Adipocyte (in vitro differentiated cells): ENCODE data around the gene MRLN.
"Not testable (repeated sequence)": the region's sequence is repeated elsewhere in the genome, so short reads cannot be mapped to it uniquely, and the experiment has no call there.

ENCODE experiments used
- DNase-seq: peaks from one replicate; pipeline ENCODE4 v3.0.0-alpha.2; 2015; ENCODE audit warnings: low read depth
- H3K27me3 ChIP-seq: replicated peaks from 2 replicates; pipeline ENCODE4 v1.7.0; 2013; ENCODE audit warnings: mild to moderate bottlenecking, low read length, moderate library complexity; ENCODE audit not compliant: control insufficient read depth, insufficient read depth
- H3K36me3 ChIP-seq: 2 replicates; pipeline ENCODE4 v1.7.0; 2013; ENCODE audit warnings: low read length, mild to moderate bottlenecking, moderate library complexity; ENCODE audit not compliant: control insufficient read depth, insufficient read depth, severe bottlenecking
- H3K4me1 ChIP-seq: 2 replicates; pipeline ENCODE4 v1.7.0; 2013; ENCODE audit warnings: mild to moderate bottlenecking, low read length, moderate library complexity; ENCODE audit not compliant: control insufficient read depth, insufficient read depth
- H3K4me3 ChIP-seq: 2 replicates; pipeline ENCODE4 v1.7.0; 2013; ENCODE audit warnings: mild to moderate bottlenecking, low read length, moderate library complexity
- H3K9ac ChIP-seq: 2 replicates; pipeline ENCODE4 v1.7.0; 2013; ENCODE audit warnings: mild to moderate bottlenecking, low read length, moderate library complexity
- H3K9me3 ChIP-seq: 2 replicates; pipeline ENCODE4 v1.7.0; 2013; ENCODE audit warnings: mild to moderate bottlenecking, low read length, moderate library complexity; ENCODE audit not compliant: control insufficient read depth

The MRLN gene

DNA sequence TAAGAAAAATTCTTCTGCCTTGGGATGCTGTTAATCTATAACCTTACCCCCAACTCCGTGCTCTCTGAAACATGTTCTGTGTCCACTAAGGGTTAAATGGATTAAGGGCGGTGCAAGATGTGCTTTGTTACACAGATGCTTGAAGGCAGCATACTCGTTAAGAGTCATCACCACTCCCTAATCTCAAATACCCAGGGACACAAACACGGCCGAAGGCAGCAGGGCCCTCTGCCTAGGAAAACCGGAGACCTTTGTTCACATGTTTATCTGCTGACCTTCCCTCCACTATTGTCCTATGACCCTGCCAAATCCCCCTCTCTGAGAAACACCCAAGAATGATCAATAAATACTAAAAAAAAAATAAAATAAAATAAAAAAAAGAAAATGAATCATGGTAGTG lies 8.5 kb downstream of the MRLN start:
- H3K9ac ChIP-seq, DNase-seq, H3K27me3 ChIP-seq, H3K4me1 ChIP-seq, H3K4me3 ChIP-seq, H3K36me3 ChIP-seq, H3K9me3 ChIP-seq: not testable (repeated sequence)

DNA sequence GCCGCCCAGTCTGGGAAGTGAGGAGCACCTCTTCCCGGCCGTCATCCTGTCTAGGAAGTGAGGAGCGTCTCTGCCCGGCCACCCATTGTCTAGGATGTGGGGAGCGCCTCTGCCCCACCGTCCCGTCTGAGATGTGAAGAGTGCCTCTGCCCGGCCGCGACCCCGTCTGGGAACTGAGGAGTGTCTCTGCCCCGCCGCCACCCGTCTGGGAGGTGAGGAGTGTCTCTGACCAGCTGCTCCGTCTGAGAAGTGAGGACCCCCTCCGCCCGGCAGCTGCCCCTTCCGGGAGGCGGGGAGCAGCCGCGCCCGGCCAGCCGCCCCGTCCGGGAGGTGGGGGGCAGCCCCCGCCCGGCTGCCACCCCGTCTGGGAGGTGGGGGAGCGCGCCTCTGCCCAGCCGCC lies 9.1 kb downstream of the MRLN start:
- not testable (repeated sequence) for H3K36me3 ChIP-seq, H3K9me3 ChIP-seq, H3K4me3 ChIP-seq, H3K9ac ChIP-seq, H3K27me3 ChIP-seq, H3K4me1 ChIP-seq, DNase-seq

DNA sequence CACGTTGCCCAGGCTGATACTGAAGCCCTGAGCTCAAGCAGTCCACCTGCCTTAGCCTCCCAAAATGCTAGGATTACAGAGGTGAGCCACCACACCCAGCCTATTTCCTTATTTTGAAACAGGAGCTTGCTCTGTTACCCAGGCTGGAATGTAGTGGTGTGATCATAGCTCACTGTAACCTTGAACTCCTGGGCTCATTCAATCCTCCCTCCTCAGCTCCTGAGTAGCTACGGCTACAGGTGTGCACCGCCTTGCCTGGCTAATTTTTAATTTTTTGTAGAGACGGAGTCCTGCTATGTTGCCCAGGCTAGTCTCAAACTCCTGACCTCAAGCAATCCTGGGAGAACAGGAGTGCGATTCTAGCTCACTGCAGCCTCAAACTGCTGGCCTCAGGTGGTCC lies 11.7 kb downstream of the MRLN start:
- Histone ChIP-seq H3K4me1 (no peaks in the 10 kb centered on the region), H3K4me3 (no peak overlapping the region), H3K27me3 (no peaks in the 10 kb centered on the region), H3K9ac (no peak overlapping the region), H3K36me3 (no peaks in the 10 kb centered on the region), H3K9me3 (no peaks in the 10 kb centered on the region)
- DNase-seq = no peak

DNA sequence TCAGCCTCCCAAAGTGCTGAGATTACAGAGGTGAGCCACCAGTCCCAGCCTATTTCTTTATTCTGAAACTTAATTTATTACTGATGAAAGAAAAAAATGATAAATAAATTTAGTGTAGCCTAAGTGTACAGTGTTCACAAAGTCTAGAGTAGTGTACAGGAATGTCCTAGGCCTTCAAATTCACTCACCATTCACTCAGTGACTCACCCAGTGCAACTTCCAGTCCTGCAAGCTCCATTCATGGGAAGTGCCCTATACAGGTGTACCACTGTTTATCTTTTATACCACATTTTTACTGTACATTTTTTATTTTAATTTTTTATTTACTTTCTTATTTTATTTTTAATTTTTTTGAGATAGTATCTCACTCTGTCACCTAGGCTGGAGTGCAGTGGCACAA lies 12.2 kb downstream of the MRLN start:
- H3K4me1 ChIP-seq = no peaks in the 10 kb centered on the region
- H3K9me3 ChIP-seq = no peaks in the 10 kb centered on the region
- H3K9ac ChIP-seq = no peak overlapping the region
- H3K4me3 ChIP-seq = no peak overlapping the region
- H3K36me3 ChIP-seq = no peaks in the 10 kb centered on the region
- H3K27me3 ChIP-seq = no peaks in the 10 kb centered on the region
- DNase-seq = no peak

DNA sequence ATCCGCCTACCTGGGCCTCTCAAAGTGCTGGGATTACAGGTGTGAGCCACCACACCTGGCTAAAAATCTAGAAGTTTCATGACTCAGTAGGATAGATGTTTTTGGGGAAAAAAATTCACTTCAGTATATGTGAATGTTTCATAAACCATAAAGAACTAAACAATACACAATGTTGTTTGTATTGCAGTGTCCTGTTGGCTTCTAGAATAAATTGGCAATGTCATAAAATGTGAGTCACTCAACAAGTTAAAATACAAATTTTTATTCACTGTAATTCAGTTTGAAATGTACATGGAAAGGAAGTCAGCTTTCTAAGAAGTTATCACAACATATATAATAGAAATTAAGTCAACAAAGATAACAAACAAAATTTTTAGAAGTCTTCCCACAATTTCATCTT lies 16.5 kb downstream of the MRLN start:
- no peak overlapping the region for H3K9ac ChIP-seq
- DNase-seq = no peak
- H3K27me3 ChIP-seq = peaks cover 6% of the 10 kb centered on the region
- no peak overlapping the region for H3K4me3 ChIP-seq
- no peaks in the 10 kb centered on the region for H3K9me3 ChIP-seq
- no peaks in the 10 kb centered on the region for H3K4me1 ChIP-seq
- H3K36me3 ChIP-seq = no peaks in the 10 kb centered on the region

DNA sequence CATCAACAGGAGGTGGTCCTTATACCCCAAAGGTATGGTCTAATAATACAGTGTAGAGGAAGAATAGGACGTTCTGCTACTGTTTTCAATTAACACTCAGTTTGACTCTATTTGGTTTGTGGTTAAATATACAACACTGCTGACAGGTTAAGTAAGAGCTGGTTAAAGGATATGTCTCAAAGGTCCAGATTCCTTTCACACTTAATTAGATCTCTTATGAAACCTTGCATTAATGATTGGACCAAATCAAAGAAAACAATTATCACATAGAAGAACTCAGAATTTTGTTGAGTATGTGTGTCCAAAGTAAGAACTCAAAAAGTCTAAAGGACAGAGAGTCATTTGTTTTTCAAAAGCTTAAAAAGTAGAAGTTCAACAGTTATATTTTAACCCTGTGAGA lies 18.0 kb downstream of the MRLN start:
- no peaks in the 10 kb centered on the region for H3K36me3 ChIP-seq
- no peak overlapping the region for H3K9ac ChIP-seq
- H3K4me1 ChIP-seq = no peaks in the 10 kb centered on the region
- no peak overlapping the region for H3K4me3 ChIP-seq
- no peaks in the 10 kb centered on the region for H3K9me3 ChIP-seq
- no peak for DNase-seq
- peaks cover 6% of the 10 kb centered on the region for H3K27me3 ChIP-seq

DNA sequence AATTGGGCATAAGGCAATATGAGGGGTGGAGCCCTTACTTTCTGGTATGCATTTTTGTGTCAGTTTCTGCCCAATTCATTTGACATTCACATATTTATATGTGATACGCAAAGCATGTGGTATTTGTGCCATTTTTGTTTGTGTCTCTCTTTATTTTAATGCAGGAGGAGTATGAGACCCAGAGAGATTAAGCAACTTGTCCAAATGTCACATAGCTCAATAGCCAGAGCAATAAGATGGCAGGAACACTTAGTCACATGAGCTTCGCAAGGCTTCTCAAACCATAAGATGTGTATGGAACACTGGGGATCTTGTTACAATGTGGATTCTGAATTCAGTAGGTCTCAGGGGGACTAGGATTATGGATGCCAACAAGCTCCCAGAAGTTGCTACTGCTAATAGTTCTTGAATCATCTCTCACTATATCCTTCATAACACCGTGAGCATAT lies 19.2 kb downstream of the MRLN start:
- H3K9ac ChIP-seq = no peak overlapping the region
- H3K4me3 ChIP-seq = no peak overlapping the region
- no peaks in the 10 kb centered on the region for H3K4me1 ChIP-seq
- H3K36me3 ChIP-seq = no peaks in the 10 kb centered on the region
- no peaks in the 10 kb centered on the region for H3K9me3 ChIP-seq
- no peak for DNase-seq
- peaks cover 6% of the 10 kb centered on the region for H3K27me3 ChIP-seq

DNA sequence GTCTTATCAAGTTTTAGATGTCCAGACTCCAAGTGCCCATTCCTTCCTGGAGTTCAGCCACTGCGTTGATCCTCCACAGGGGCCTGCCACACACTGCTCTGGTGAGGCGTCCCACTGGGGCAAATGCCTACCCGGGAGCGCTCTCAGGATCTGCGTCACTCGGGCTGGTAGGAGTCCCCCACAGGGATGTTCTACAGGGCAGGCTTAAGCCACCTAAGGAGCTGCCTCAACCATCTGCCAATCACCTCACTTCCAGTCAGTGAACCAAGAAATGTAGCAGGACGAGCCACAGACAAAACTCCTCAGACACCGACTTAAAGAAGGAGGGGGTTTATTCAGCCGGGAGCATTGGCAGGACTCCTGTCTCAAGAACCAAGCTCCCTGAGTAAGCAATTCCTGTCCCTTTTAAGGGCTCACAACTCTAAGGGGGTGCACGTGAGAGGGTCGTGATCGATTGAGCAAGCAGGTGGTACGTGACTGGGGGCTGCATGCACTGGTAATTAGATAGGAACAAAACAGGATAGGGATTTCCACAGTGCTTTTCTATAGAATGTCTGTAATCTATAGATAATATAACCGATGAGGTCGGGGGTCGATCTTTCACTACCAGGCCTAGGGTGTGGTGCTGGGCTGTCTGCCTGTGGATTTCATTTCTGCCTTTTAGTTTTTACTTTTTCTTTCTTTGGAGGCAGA lies 19.8 kb downstream of the MRLN start:
- H3K27me3 ChIP-seq, DNase-seq, H3K36me3 ChIP-seq, H3K4me1 ChIP-seq, H3K9me3 ChIP-seq, H3K4me3 ChIP-seq, H3K9ac ChIP-seq: not testable (repeated sequence)

DNA sequence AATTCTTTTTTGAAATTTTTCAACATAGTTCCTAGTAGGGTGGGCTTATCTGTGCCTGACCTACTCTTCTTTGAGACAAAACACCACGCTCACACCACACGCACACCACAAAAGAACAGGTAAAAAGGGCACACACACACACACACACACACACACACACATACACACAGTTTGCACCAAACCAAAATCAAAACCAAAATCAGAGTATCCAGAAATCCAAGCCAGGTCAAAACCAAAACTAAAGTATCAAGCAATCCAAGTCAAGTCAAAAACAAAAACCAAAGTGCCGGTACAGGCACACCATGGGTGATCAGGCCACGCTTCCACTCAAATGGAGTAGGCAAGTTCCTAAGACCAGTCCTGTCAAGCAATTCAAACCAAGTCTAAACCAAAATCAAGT lies 20.4 kb downstream of the MRLN start:
- not testable (repeated sequence) for H3K9ac ChIP-seq, H3K4me3 ChIP-seq, DNase-seq, H3K27me3 ChIP-seq, H3K9me3 ChIP-seq, H3K36me3 ChIP-seq, H3K4me1 ChIP-seq

DNA sequence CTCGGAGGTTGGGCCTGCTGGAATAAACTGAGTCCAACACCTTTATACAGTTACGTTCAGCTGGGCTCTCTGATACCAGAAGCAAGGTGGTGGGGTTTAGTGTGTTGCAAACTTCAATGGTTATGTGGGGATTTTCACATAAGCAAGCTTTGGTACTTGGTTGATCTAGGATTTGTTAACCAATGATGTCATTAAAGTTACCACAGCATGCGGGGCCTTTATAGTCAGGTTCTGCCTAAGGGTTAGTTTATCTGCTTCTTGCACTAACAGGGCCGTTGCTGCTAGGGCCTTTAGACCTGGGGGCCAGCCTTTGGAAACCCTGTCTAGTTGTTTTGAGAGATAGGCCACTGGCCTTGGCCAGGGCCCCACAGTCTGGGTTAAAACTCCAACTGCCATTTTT lies 24.1 kb downstream of the MRLN start:
- H3K36me3 ChIP-seq, H3K4me1 ChIP-seq, DNase-seq, H3K4me3 ChIP-seq, H3K9me3 ChIP-seq, H3K9ac ChIP-seq, H3K27me3 ChIP-seq: not testable (repeated sequence)

DNA sequence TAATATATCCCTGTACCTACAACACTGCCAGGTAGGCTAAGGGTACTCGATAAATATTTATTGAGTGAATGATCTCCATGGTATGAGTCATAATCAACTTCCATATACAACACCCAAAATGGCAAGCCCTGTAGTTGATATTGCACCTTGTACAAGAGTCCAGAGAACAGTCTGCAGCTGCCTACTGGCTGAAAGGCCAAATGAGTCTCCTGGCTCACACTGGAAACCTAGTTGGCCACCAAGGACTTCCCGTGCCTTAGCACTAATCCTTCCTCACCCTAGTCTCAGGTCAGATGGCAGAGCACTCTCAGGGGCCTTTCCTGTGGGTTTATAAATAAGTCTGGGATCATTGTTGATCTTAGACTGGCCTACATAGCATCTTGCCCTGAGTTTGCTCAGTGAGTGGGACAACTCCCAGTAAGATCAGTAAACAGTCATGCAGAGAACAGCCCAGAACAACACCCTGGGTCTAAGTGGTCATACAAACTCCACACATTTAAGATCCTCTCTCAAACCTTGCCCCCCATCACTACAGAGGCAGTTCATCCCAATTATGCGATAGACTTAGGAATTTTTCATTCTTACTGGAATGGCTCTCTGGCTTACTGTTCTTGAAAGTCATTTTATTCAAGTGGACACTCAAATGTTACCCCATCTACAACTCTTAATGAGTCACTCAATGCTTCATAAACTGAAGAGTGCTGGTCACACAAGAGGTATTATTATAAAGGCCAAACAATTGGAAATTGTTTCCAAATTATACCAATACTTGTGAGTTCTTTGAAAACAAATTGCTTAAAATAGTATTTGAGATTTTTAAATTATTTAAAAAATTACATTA lies 28.9 kb downstream of the MRLN start:
- no peaks in the 10 kb centered on the region for H3K36me3 ChIP-seq
- H3K27me3 ChIP-seq = no peaks in the 10 kb centered on the region
- H3K4me3 ChIP-seq = no peak overlapping the region
- no peak for DNase-seq
- H3K9ac ChIP-seq = no peak overlapping the region
- H3K9me3 ChIP-seq = peaks cover 5% of the 10 kb centered on the region
- no peaks in the 10 kb centered on the region for H3K4me1 ChIP-seq
